Thoracic aorta (tissue), 2 donors: Measurements from ENCODE around the gene AREL1. TPM values are rescaled to one million over a fixed set of nuclear protein-coding genes. Genes with fewer than 3 reads are reported as not detected.

ENCODE experiments used
- ATAC-seq: fragments of 150-250 bp; one replicate; pipeline ENCODE4 v1.8.0; 2017; ENCODE audit warnings: low read depth; ENCODE audit not compliant: insufficient number of reproducible peaks, low FRiP score
- DNase-seq: peaks from one replicate; pipeline ENCODE4 v3.0.0-alpha.2; 2020; ENCODE audit warnings: low spot score
- H3K27ac ChIP-seq, 2 donors: fragments of 200-600 bp; sonication (generic); 1 replicate in 1 of 2; 2 replicates in 1 of 2; pipeline ENCODE4 v1.5.1; 2016; ENCODE audit warnings: mild to moderate bottlenecking in 2 of 2, moderate library complexity in 2 of 2
- H3K27me3 ChIP-seq: fragments of 200-600 bp; sonication (generic); replicated peaks from 2 replicates; pipeline ENCODE4 v1.6.0; 2016; ENCODE audit warnings: mild to moderate bottlenecking; ENCODE audit not compliant: insufficient read depth
- H3K36me3 ChIP-seq: fragments of 200-600 bp; sonication (generic); one replicate; pipeline ENCODE4 v1.5.1; 2016
- H3K4me1 ChIP-seq, 2 donors: fragments of 200-600 bp; sonication (generic); 1 replicate in 1 of 2; 2 replicates in 1 of 2; pipeline versions ENCODE4 v1.5.1 to v1.6.0; 2016; ENCODE audit warnings: low read depth in 2 of 2, mild to moderate bottlenecking in 1 of 2; ENCODE audit not compliant: control insufficient read depth in 1 of 2
- H3K4me3 ChIP-seq: fragments of 200-600 bp; sonication (generic); 2 replicates; pipeline ENCODE4 v1.5.1; 2016; ENCODE audit warnings: mild to moderate bottlenecking
- H3K9me3 ChIP-seq: fragments of 200-600 bp; sonication (generic); 2 replicates; pipeline ENCODE4 v1.5.1; 2016
- CTCF ChIP-seq: fragments of 200-600 bp; sonication (generic); IDR thresholded peaks from one replicate; pipeline ENCODE4 v1.5.1; 2019; ENCODE audit warnings: antibody characterized with exemption
- total RNA-seq, 2 donors: library from RNA; depleted of rRNA; stranded (reverse); fragments of >200 nt; gene quantifications; one replicate each; pipeline versions ENCODE4 v1.1.0 to v1.2.3, GENCODE V29; 2016

AREL1 gene
- total RNA-seq, 2 donors from 2014 or later: 29.6 to 51.4 TPM

- H3K36me3 ChIP-seq: peaks cover 11% of the 10 kb centered on the region
- H3K9me3 ChIP-seq: no peaks in the 10 kb centered on the region
- peaks cover 28 to 74% of the 10 kb centered on the region in 2 donors for H3K4me1 ChIP-seq
- peak; percentile 9 for ATAC-seq
- peak overlapping the region; percentile 87 to 91 for H3K27ac ChIP-seq
- H3K27me3 ChIP-seq: no peaks in the 10 kb centered on the region
- no peak for TF ChIP-seq CTCF
- no peak overlapping the region for H3K4me3 ChIP-seq
- no peak for DNase-seq
These were observed 49.0 kb downstream of the AREL1 start for GRCh38 chr14:74663884-74664283.

GRCh38 chr14:74661726-74662450 lies 51.0 kb downstream of the AREL1 start:
- DNase-seq (peak; percentile 40), ATAC-seq (peak; percentile 65)
- peaks cover 4% of the 10 kb centered on the region for H3K36me3 ChIP-seq
- no peaks in the 10 kb centered on the region for H3K9me3 ChIP-seq
- no peaks in the 10 kb centered on the region for H3K27me3 ChIP-seq
- peak overlapping the region; percentile 20 for H3K4me3 ChIP-seq
- H3K27ac ChIP-seq: peak overlapping the region; percentile 87 to 91
- no peak for TF ChIP-seq CTCF
- H3K4me1 ChIP-seq: peaks cover 28 to 82% of the 10 kb centered on the region in 2 donors

- Histone ChIP-seq H3K4me3 (no peak overlapping the region), H3K27me3 (no peaks in the 10 kb centered on the region), H3K27ac (peak overlapping the region; percentile 87), H3K4me1 (peaks cover 33 to 91% of the 10 kb centered on the region in 2 donors), H3K9me3 (no peaks in the 10 kb centered on the region), H3K36me3 (peaks cover 4% of the 10 kb centered on the region)
- ATAC-seq (no peak), DNase-seq (no peak)
- no peak for TF ChIP-seq CTCF
These were observed 52.0 kb downstream of the AREL1 start for GRCh38 chr14:74660863-74661262.

- no peak for DNase-seq
- Histone ChIP-seq H3K36me3 (peaks cover 4% of the 10 kb centered on the region), H3K9me3 (no peaks in the 10 kb centered on the region), H3K4me1 (peaks cover 40 to 91% of the 10 kb centered on the region in 2 donors), H3K4me3 (no peak overlapping the region), H3K27ac (peak overlapping the region; percentile 87), H3K27me3 (no peaks in the 10 kb centered on the region)
- no peak for TF ChIP-seq CTCF
- no peak for ATAC-seq
These were observed 52.7 kb downstream of the AREL1 start for GRCh38 chr14:74660167-74660566.

- H3K4me1 ChIP-seq: peaks cover 49 to 91% of the 10 kb centered on the region in 2 donors
- no peak overlapping the region for H3K4me3 ChIP-seq
- DNase-seq (no peak), ATAC-seq (no peak)
- no peak for TF ChIP-seq CTCF
- H3K36me3 ChIP-seq: peaks cover 1% of the 10 kb centered on the region
- H3K27me3 ChIP-seq: no peaks in the 10 kb centered on the region
- no peaks in the 10 kb centered on the region for H3K9me3 ChIP-seq
- H3K27ac ChIP-seq: peak overlapping the region; percentile 48 to 87
These were observed 54.2 kb downstream of the AREL1 start for GRCh38 chr14:74658535-74659131.
